Inflammatory macrophage treated with lipopolysaccharide for 1 hour (primary cell): Measurements from ENCODE around the gene PPIH.
"Not testable (repeated sequence)": the region's sequence is repeated elsewhere in the genome, so short reads cannot be mapped to it uniquely, and the experiment has no call there.

Experiments used
- DNase-seq, 2 donors: peaks; one replicate each; pipeline ENCODE4 v3.0.0-alpha.2; 2020 to 2022

PPIH gene

GRCh38 chr1:42657981-42658876 is at the start of gene PPIH:
Gene PPIH, plus strand, starts transcription at chr1:42658423. Its CDS starts 24 bp downstream, at chr1:42658447.
- DNase-seq: peak; percentile 91 to 95

GRCh38 chr1:42613803-42614131 is 44.5 kb upstream of the PPIH start:
- no peak for DNase-seq

GRCh38 chr1:42618866-42619265 is 39.4 kb upstream of the PPIH start:
- DNase-seq: no peak

- no peak for DNase-seq
These were observed 37.9 kb upstream of the PPIH start for GRCh38 chr1:42620307-42620706.

GRCh38 chr1:42621180-42621579 is 37.0 kb upstream of the PPIH start:
- not testable (repeated sequence) for DNase-seq

- DNase-seq: not testable (repeated sequence)
These were observed 31.0 kb upstream of the PPIH start for GRCh38 chr1:42627205-42627604.

- no peak for DNase-seq
These were observed 19.1 kb upstream of the PPIH start for GRCh38 chr1:42639116-42639515.

- peak; percentile 41 to 57 for DNase-seq
These were observed 12.2 kb upstream of the PPIH start for GRCh38 chr1:42646056-42646455.

- no peak for DNase-seq
These were observed 1.0 kb upstream of the PPIH start for GRCh38 chr1:42657201-42657600.

GRCh38 chr1:42658877-42659337 is 684 bp downstream of the PPIH start:
- DNase-seq: no peak

- DNase-seq: no peak
These were observed 2.8 kb downstream of the PPIH start for GRCh38 chr1:42660907-42661500.

GRCh38 chr1:42669936-42670335 is 11.7 kb downstream of the PPIH start:
- no peak for DNase-seq

- DNase-seq: no peak
These were observed 12.2 kb downstream of the PPIH start for GRCh38 chr1:42670425-42670824.

GRCh38 chr1:42674214-42674613 is 16.0 kb downstream of the PPIH start:
- DNase-seq: no peak

- DNase-seq: no peak
These were observed 16.5 kb downstream of the PPIH start for GRCh38 chr1:42674682-42675081.

GRCh38 chr1:42675467-42675866 is 17.2 kb downstream of the PPIH start:
- DNase-seq: no peak

GRCh38 chr1:42676534-42677087 is 18.4 kb downstream of the PPIH start:
- no peak for DNase-seq

GRCh38 chr1:42679364-42679983 is 21.3 kb downstream of the PPIH start:
- DNase-seq: peak in 1 of 2 donors; percentile 12

- DNase-seq: peak; percentile 16 to 20
These were observed 21.8 kb downstream of the PPIH start for GRCh38 chr1:42680055-42680454.

- peak; percentile 11 to 28 for DNase-seq
These were observed 22.9 kb downstream of the PPIH start for GRCh38 chr1:42680921-42681683.

GRCh38 chr1:42681741-42682483 is 23.7 kb downstream of the PPIH start, which contains the start of gene YBX1:
Gene YBX1, plus strand, starts transcription at chr1:42682418. Its CDS starts 148 bp downstream, at chr1:42682566.
- peak; percentile 98 to 99 for DNase-seq

- DNase-seq: not testable (repeated sequence)
These were observed 24.2 kb downstream of the PPIH start for GRCh38 chr1:42682484-42682738.
